Testis (tissue), 3 donors: Measurements from ENCODE around the gene CALML5. TPM values are rescaled to one million over a fixed set of nuclear protein-coding genes. Genes with fewer than 3 reads are reported as not detected.

Experiments used
- DNase-seq: peaks from one replicate; pipeline ENCODE4 v3.0.0-alpha.2; 2019
- H3K27ac ChIP-seq, 2 donors: fragments of 200-600 bp; sonication (generic); one replicate each; pipeline ENCODE4 v1.5.1; 2019
- H3K27me3 ChIP-seq: fragments of 200-600 bp; sonication (generic); one replicate; pipeline ENCODE4 v1.5.1; 2019
- H3K36me3 ChIP-seq: fragments of 200-600 bp; sonication (generic); one replicate; pipeline ENCODE4 v1.5.1; 2017; ENCODE audit warnings: low read depth; ENCODE audit errors: missing control alignments
- H3K4me1 ChIP-seq: fragments of 200-600 bp; sonication (generic); one replicate; pipeline ENCODE4 v1.5.1; 2019
- H3K4me3 ChIP-seq, 2 donors: fragments of 200-600 bp; sonication (generic); one replicate each; pipeline ENCODE4 v1.5.1; 2017 to 2019
- H3K9me3 ChIP-seq: fragments of 200-600 bp; sonication (generic); one replicate; pipeline ENCODE4 v1.5.1; 2017
- CTCF ChIP-seq, 3 experiments: fragments of 450-650 bp in 2 of 3; fragments of 200-600 bp in 1 of 3; sonication (generic) in 1 of 3; IDR thresholded peaks; one replicate each; pipeline ENCODE4 v1.5.1; 2016 to 2019; ENCODE audit warnings: antibody characterized with exemption in 3 of 3, mild to moderate bottlenecking in 2 of 3, moderate library complexity in 1 of 3
- POLR2A ChIP-seq: fragments of 450-650 bp; IDR thresholded peaks from one replicate; pipeline ENCODE4 v1.6.1; 2017; ENCODE audit warnings: antibody characterized with exemption, mild to moderate bottlenecking, moderate library complexity
- WGBS, 2 donors: methylation state at CpG; one replicate each; pipeline ENCODE4 v1.1.5; 2018; 5-methylcytosine and 5-hydroxymethylcytosine counted together
- intact Hi-C: fragments of 100-400 bp; cut with DNase I; formaldehyde crosslinking; loops from one replicate; pipeline ENCODE4 v1.15.1; 2023; ENCODE audit warnings: low total_unique reads
- polyA plus RNA-seq: library from polyadenylated mRNA; stranded (reverse); fragments of 350-450 nt; fragmentation: Illumina TruSeq; extraction: RNeasy Lipid Tissue Mini Kit (QIAGEN cat#74804); gene quantifications from one replicate; pipeline ENCODE4 v1.2.3, GENCODE V29; 2014; ENCODE audit warnings: low read depth, low replicate concordance; ENCODE audit not compliant: insufficient read depth
- total RNA-seq, 2 donors: library from RNA; depleted of rRNA; stranded (reverse); fragments of >200 nt; gene quantifications; one replicate each; pipeline ENCODE4 v1.2.3, GENCODE V29; 2016

CALML5 gene
- total and polyA plus RNA-seq, 3 donors from 2014 or later: 0.50 TPM; not detected in 2

- Histone ChIP-seq H3K27me3 (no peaks in the 10 kb centered on the region), H3K9me3 (no peaks in the 10 kb centered on the region), H3K4me1 (no peaks in the 10 kb centered on the region), H3K4me3 (no peak overlapping the region), H3K27ac (no peak overlapping the region), H3K36me3 (no peaks in the 10 kb centered on the region)
- intact Hi-C loops: no loop called here
- DNase-seq: no peak
- TF ChIP-seq CTCF (IDR thresholded peaks at IDR 0.05): no peak
- TF ChIP-seq POLR2A: no peak
- WGBS, 2 donors: 94 to 96% methylated on average over 4 to 19 of the region's 19 CpGs
Measured at GRCh38 chr10:5506751-5507648, 7.6 kb upstream of the CALML5 start.

- no peaks in the 10 kb centered on the region for H3K9me3 ChIP-seq
- H3K27me3 ChIP-seq: no peaks in the 10 kb centered on the region
- intact Hi-C loops: no loop called here
- H3K36me3 ChIP-seq: no peaks in the 10 kb centered on the region
- peak; percentile 29 for DNase-seq
- no peak for TF ChIP-seq POLR2A
- TF ChIP-seq CTCF (IDR thresholded peaks at IDR 0.05): no peak
- no peak overlapping the region for H3K27ac ChIP-seq
- 51 to 96% methylated on average over 2 of the region's 2 CpGs for WGBS, 2 donors
- no peak overlapping the region for H3K4me3 ChIP-seq
- H3K4me1 ChIP-seq: no peaks in the 10 kb centered on the region
Measured at GRCh38 chr10:5506246-5506645, 6.9 kb upstream of the CALML5 start.

GRCh38 chr10:5504146-5505072 is 5.0 kb upstream of the CALML5 start:
- H3K36me3 ChIP-seq: no peaks in the 10 kb centered on the region
- H3K9me3 ChIP-seq: no peaks in the 10 kb centered on the region
- H3K27me3 ChIP-seq: no peaks in the 10 kb centered on the region
- no peak for DNase-seq
- 72 to 89% methylated on average over 16 to 18 of the region's 18 CpGs for WGBS, 2 donors
- intact Hi-C loops: no loop called here
- H3K4me3 ChIP-seq: no peak overlapping the region
- no peaks in the 10 kb centered on the region for H3K4me1 ChIP-seq
- H3K27ac ChIP-seq: no peak overlapping the region
- TF ChIP-seq POLR2A (no peak), CTCF (IDR thresholded peaks at IDR 0.05) (no peak)

GRCh38 chr10:5503477-5503835 is 4.1 kb upstream of the CALML5 start:
- TF ChIP-seq CTCF (IDR thresholded peaks at IDR 0.05) (no peak), POLR2A (no peak)
- Histone ChIP-seq H3K9me3 (no peaks in the 10 kb centered on the region), H3K4me3 (no peak overlapping the region), H3K36me3 (no peaks in the 10 kb centered on the region), H3K27me3 (no peaks in the 10 kb centered on the region), H3K27ac (no peak overlapping the region), H3K4me1 (no peaks in the 10 kb centered on the region)
- WGBS, 2 donors: 83 to 90% methylated on average over 3 of the region's 3 CpGs
- no peak for DNase-seq
- intact Hi-C loops: no loop called here
